ENCODE measurements around the gene CALU. TPM values are rescaled to one million over a fixed set of nuclear protein-coding genes. Genes with fewer than 3 reads are reported as not detected.

CALU gene
- total RNA-seq, 6 donors from 2014 or later = 25.1 to 113 (median 76.6) TPM

- peaks cover 0 to 13% (median 9%) of the 10 kb centered on the region in 4 donors for H3K4me1 ChIP-seq
- peaks cover 11 to 89% (median 41%) of the 10 kb centered on the region in 4 donors for H3K36me3 ChIP-seq
- no peaks in the 10 kb centered on the region for H3K27me3 ChIP-seq
- no peak overlapping the region for H3K4me3 ChIP-seq
- no peak for TF ChIP-seq POLR2A (IDR thresholded peaks at IDR 0.05)
- TF ChIP-seq POLR2AphosphoS5 (IDR thresholded peaks at IDR 0.05) = no peak
- TF ChIP-seq CTCF (IDR thresholded peaks at IDR 0.05) = no peak
- no peak for TF ChIP-seq EP300 (IDR thresholded peaks at IDR 0.05)
- no peak for DNase-seq
- H3K27ac ChIP-seq = no peak overlapping the region
- no peak for ATAC-seq (ENCODE audit: low FRiP score in 2 of 2)
- 95 to 97% methylated on average over 1 of the region's 1 CpG for WGBS, 2 donors
- H3K9me3 ChIP-seq = no peaks in the 10 kb centered on the region
Measured at GRCh38 chr7:128758553-128758952, 19.4 kb downstream of the CALU start.

- TF ChIP-seq POLR2AphosphoS5 (IDR thresholded peaks at IDR 0.05) (no peak), CTCF (IDR thresholded peaks at IDR 0.05) (no peak), EP300 (IDR thresholded peaks at IDR 0.05) (no peak), POLR2A (IDR thresholded peaks at IDR 0.05) (no peak)
- Histone ChIP-seq H3K27me3 (no peaks in the 10 kb centered on the region), H3K36me3 (peaks cover 11 to 88% (median 45%) of the 10 kb centered on the region in 4 donors), H3K4me3 (no peak overlapping the region), H3K4me1 (peaks cover 0 to 13% (median 9%) of the 10 kb centered on the region in 4 donors), H3K27ac (no peak overlapping the region), H3K9me3 (no peaks in the 10 kb centered on the region)
- ATAC-seq (ENCODE audit: low FRiP score in 2 of 2) = no peak
- DNase-seq = no peak
Measured at GRCh38 chr7:128759242-128759641, 20.1 kb downstream of the CALU start.

- 80 to 89% methylated on average over 3 of the region's 3 CpGs for WGBS, 2 donors
- no peak overlapping the region for H3K4me3 ChIP-seq
- peaks cover 11 to 95% (median 52%) of the 10 kb centered on the region in 4 donors for H3K36me3 ChIP-seq
- H3K27ac ChIP-seq = no peak overlapping the region
- no peaks in the 10 kb centered on the region for H3K27me3 ChIP-seq
- no peaks in the 10 kb centered on the region for H3K4me1 ChIP-seq
- H3K9me3 ChIP-seq = no peaks in the 10 kb centered on the region
- TF ChIP-seq POLR2AphosphoS5 (IDR thresholded peaks at IDR 0.05) (no peak), POLR2A (IDR thresholded peaks at IDR 0.05) (no peak), EP300 (IDR thresholded peaks at IDR 0.05) (no peak), CTCF (IDR thresholded peaks at IDR 0.05) (no peak)
- ATAC-seq (ENCODE audit: low FRiP score in 2 of 2) (no peak), DNase-seq (no peak)
Measured at GRCh38 chr7:128763541-128763940, 24.4 kb downstream of the CALU start.

GRCh38 chr7:128767475-128768110 is 28.4 kb downstream of the CALU start:
- no peak for DNase-seq
- Histone ChIP-seq H3K27me3 (no peaks in the 10 kb centered on the region), H3K27ac (no peak overlapping the region), H3K9me3 (no peaks in the 10 kb centered on the region), H3K4me1 (peaks cover 0 to 4% (median 0%) of the 10 kb centered on the region in 4 donors), H3K4me3 (no peak overlapping the region), H3K36me3 (peaks cover 0 to 95% (median 31%) of the 10 kb centered on the region in 4 donors)
- no peak for TF ChIP-seq POLR2AphosphoS5 (IDR thresholded peaks at IDR 0.05)
- no peak for TF ChIP-seq POLR2A (IDR thresholded peaks at IDR 0.05)
- no peak for ATAC-seq (ENCODE audit: low FRiP score in 2 of 2)
- 95 to 97% methylated on average over 6 of the region's 6 CpGs for WGBS, 2 donors

GRCh38 chr7:128770233-128770632 is 31.1 kb downstream of the CALU start:
- H3K9me3 ChIP-seq = no peaks in the 10 kb centered on the region
- no peak overlapping the region for H3K4me3 ChIP-seq
- TF ChIP-seq EP300 (IDR thresholded peaks at IDR 0.05) (no peak), POLR2A (IDR thresholded peaks at IDR 0.05) (no peak), POLR2AphosphoS5 (IDR thresholded peaks at IDR 0.05) (no peak), CTCF (IDR thresholded peaks at IDR 0.05) (no peak)
- H3K27me3 ChIP-seq = no peaks in the 10 kb centered on the region
- H3K36me3 ChIP-seq = peaks cover 0 to 85% (median 25%) of the 10 kb centered on the region in 4 donors
- H3K4me1 ChIP-seq = peaks cover 0 to 4% (median 0%) of the 10 kb centered on the region in 4 donors
- DNase-seq (peak in 1 of 2 donors; percentile 35), ATAC-seq (ENCODE audit: low FRiP score in 2 of 2) (peak; percentile 29 to 76)
- H3K27ac ChIP-seq = no peak overlapping the region
- 40 to 41% methylated on average over 2 of the region's 2 CpGs for WGBS, 2 donors
